ENCODE measurements around the gene FGF5.

Gene FGF5

DNA sequence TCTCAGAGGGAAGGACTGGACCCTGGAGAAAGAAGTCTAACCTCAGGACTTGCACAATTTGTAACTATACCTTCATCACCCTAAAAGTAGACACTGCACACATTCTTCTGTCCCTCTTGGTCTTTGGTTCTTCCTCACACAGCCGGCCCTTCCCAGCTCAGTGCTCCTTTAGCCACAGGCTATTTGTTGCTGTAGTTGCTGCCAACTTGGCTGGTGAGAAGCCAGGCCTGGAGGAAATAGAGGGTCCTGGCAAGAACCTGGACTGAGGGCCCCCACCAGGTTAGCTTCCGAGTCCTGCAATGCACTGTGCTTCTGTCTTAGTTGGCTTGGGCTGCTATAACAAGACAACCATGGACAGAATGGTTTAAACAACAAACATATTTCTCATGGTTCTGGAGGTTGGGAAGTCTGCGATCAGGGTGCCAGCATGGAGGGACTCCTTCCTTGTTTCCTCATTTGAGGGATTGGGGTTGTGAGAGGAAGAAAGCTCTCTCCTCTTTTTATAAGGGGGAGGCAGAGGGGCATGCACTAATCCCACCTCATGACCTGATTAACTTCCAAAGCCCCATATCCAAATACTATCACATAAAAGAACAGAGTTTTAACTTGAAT is 4.4 kb upstream of the FGF5 start:
- Histone ChIP-seq H3K4me3 (ENCODE audit: low read depth, low read length) (no peak overlapping the region), H3K9me3 (ENCODE audit: severe bottlenecking) (no peaks in the 10 kb centered on the region), H3K27ac (no peak overlapping the region), H3K27me3 (ENCODE audit: insufficient read depth, low read depth, severe bottlenecking) (peaks cover 8% of the 10 kb centered on the region), H3K36me3 (no peaks in the 10 kb centered on the region)
- DNase-seq, result no peak
- TF ChIP-seq, protein P1, sequence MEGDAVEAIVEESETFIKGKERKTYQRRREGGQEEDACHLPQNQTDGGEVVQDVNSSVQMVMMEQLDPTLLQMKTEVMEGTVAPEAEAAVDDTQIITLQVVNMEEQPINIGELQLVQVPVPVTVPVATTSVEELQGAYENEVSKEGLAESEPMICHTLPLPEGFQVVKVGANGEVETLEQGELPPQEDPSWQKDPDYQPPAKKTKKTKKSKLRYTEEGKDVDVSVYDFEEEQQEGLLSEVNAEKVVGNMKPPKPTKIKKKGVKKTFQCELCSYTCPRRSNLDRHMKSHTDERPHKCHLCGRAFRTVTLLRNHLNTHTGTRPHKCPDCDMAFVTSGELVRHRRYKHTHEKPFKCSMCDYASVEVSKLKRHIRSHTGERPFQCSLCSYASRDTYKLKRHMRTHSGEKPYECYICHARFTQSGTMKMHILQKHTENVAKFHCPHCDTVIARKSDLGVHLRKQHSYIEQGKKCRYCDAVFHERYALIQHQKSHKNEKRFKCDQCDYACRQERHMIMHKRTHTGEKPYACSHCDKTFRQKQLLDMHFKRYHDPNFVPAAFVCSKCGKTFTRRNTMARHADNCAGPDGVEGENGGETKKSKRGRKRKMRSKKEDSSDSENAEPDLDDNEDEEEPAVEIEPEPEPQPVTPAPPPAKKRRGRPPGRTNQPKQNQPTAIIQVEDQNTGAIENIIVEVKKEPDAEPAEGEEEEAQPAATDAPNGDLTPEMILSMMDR (IDR thresholded peaks at IDR 0.05; ENCODE audit: low read depth, low read length), result no peak

DNA sequence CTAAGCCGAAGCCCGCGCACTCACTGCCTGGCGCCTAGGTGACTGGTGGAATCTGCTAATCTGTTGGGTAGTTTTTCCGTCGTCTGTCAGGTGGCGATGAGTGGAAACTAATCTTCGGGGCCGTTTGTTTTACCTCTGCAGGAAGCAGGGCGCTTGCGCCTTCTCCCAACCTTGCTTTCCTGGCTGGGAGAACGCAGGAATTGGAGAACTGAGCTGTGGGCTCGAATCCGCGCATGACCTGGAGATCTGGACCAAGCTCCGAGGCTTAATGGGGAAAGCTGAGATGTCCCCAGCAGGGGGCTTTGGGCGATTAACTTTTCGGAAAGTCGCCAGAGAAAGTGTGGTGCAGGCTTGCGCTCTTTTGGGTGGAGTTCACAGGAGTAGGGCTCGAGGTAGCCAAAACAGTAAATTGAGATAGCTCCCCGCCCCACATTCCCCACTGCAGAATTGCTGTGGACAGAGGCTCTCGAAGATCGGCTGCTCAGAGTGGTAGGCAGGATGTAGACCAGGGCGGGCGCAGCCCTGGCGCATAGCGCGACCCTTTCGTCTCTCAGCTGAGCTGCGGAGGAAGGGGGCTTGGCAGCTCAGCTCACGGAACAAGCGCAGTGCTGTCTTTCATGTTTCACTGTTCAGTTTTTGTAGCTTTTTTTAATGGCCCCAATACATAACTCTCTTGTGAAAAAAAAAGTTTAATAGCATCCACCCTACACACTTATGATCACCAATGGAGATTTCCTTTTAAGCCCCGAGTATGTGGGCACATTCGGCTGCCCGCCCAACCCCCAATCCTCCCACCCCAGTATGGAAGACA is 2.7 kb upstream of the FGF5 start:
- TF ChIP-seq, protein P1 (IDR thresholded peaks at IDR 0.05; ENCODE audit: low read depth, low read length), result no peak
- H3K36me3 ChIP-seq, result no peaks in the 10 kb centered on the region
- no peak for DNase-seq
- H3K27ac ChIP-seq, result no peak overlapping the region
- peaks cover 8% of the 10 kb centered on the region for H3K27me3 ChIP-seq (ENCODE audit: insufficient read depth, low read depth, severe bottlenecking)
- H3K9me3 ChIP-seq (ENCODE audit: severe bottlenecking), result no peaks in the 10 kb centered on the region
- H3K4me3 ChIP-seq (ENCODE audit: low read depth, low read length), result no peak overlapping the region

DNA sequence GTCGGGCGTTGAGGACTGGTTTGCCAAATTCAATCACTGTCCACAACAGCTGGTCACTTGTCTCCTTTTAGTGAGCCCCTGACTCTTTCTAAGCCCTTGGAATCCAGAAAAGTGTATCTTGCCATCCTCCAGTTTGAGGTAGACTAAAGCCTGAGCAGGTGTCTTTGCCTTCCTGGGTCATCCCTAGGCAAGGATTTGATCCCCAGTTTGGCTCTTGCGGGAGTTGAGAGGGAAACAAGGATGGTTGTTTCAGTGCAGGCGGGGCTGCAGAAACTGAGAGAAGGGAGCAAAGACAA is 2.2 kb upstream of the FGF5 start:
- DNase-seq, result no peak
- no peaks in the 10 kb centered on the region for H3K36me3 ChIP-seq
- no peak overlapping the region for H3K27ac ChIP-seq
- H3K9me3 ChIP-seq (ENCODE audit: severe bottlenecking), result no peaks in the 10 kb centered on the region
- no peak overlapping the region for H3K4me3 ChIP-seq (ENCODE audit: low read depth, low read length)
- TF ChIP-seq, protein P1 (IDR thresholded peaks at IDR 0.05; ENCODE audit: low read depth, low read length), result no peak
- H3K27me3 ChIP-seq (ENCODE audit: insufficient read depth, low read depth, severe bottlenecking), result peaks cover 8% of the 10 kb centered on the region

DNA sequence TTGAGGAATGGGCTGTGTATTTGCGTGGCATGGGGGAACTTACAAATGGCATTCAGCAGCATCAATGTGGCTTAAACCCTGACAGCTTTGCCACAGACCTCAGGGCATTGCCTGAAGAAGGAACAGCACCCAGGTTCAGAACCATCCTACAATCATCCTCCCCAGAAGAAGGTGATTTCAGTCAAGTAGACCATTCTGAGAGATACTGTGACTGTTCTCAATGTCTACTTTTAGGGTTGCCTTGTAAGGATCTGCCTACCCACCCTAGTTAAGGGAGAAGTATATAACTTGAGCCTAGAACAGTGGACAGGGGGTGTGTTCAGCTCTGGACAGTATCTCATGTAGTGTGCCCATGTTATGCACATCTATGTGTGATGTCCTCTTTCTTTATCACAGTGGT is 1.6 kb upstream of the FGF5 start:
- no peak overlapping the region for H3K4me3 ChIP-seq (ENCODE audit: low read depth, low read length)

DNA sequence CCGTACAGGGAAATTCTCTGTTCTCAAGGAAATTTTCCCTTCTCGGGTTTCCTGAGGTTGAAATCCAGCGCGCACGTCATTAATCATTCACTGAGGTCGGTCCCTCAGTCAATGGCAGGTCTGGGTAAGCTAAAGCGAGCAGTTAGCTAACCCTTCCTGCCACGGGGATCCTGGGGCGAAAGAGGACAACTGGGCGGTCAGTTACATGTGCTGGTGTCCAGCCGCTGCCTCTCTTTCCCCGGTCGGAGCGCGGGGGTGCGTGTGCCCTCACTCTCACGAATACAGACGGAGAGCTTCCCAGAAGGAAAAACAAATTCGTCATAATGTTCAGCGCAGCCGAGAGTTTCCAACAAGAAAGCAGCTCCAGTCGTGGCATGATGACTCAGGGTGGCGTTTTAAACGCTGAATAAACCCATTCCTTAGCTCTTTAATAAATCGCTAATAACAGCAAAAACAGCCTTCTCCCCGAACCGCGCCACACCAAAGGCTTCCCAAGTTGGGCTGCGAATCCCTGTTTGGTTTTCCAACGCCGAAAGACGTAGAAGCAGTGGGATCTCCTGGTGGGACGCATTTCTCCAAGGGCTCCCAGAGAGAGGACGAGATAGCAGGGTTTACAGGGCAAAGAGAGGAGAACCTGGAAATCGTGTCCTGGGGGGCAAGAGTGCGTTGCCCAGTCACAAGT is 752 bp upstream of the FGF5 start:
- H3K4me3 ChIP-seq (ENCODE audit: low read depth, low read length), result peak overlapping the region; percentile 52
- no peaks in the 10 kb centered on the region for H3K36me3 ChIP-seq
- peak; percentile 42 for DNase-seq
- no peak overlapping the region for H3K27ac ChIP-seq
- peaks cover 8% of the 10 kb centered on the region for H3K27me3 ChIP-seq (ENCODE audit: insufficient read depth, low read depth, severe bottlenecking)
- TF ChIP-seq, protein P1 (IDR thresholded peaks at IDR 0.05; ENCODE audit: low read depth, low read length), result no peak
- no peaks in the 10 kb centered on the region for H3K9me3 ChIP-seq (ENCODE audit: severe bottlenecking)

More for the DNA sequence above, 1.6 kb upstream of the FGF5 start:
- Histone ChIP-seq H3K36me3 (no peaks in the 10 kb centered on the region), H3K27me3 (ENCODE audit: insufficient read depth, low read depth, severe bottlenecking) (peaks cover 8% of the 10 kb centered on the region), H3K27ac (no peak overlapping the region), H3K9me3 (ENCODE audit: severe bottlenecking) (no peaks in the 10 kb centered on the region)
- TF ChIP-seq, protein P1 (IDR thresholded peaks at IDR 0.05; ENCODE audit: low read depth, low read length), result no peak
- no peak for DNase-seq

Measured in WERI-Rb-1 (cell line).